GM12891 (cell line): ENCODE measurements around the gene FAM184A.

Source experiments
- POLR2A ChIP-seq: IDR thresholded peaks from 2 replicates; pipeline ENCODE4 v1.6.1; 2011; ENCODE audit warnings: low read depth, low read length, control low read depth
- POLR2AphosphoS5 ChIP-seq: IDR thresholded peaks from 2 replicates; pipeline ENCODE4 v1.6.1; 2011; ENCODE audit warnings: low read depth, low read length, control low read depth

DNA sequence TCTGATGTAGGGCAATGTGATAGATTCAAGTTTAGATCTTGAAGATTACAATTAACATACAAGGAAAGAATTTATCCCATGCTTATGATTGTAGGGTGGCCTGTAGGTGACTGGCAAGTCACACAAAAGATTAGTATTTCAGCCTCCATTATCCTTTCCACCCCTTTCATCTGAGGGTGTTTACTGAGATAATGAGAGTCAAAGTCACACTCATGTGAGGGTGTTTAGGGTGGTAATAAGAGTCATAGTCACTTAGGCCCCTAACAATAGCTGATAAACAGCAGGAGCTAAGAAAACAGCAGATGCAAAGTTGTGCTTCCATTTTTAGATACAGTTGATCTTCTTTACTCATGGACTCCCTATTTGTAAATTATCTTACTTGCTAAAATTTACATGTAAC is 11.4 kb downstream of the FAM184A start:
- TF ChIP-seq POLR2AphosphoS5: no peak
- no peak for TF ChIP-seq POLR2A
